Adrenal gland (tissue), 12 donors: ENCODE data around the gene URM1. TPM values are rescaled to one million over a fixed set of nuclear protein-coding genes. Genes with fewer than 3 reads are reported as not detected.

Source experiments
- DNase-seq, 7 donors: peaks; one replicate each; pipeline ENCODE4 v3.0.0-alpha.2; 2019 to 2020
- H3K27ac ChIP-seq, 5 donors: fragments of 200-600 bp; sonication (generic) in 4 of 5; 1 replicate in 3 of 5; 2 replicates in 2 of 5; pipeline versions ENCODE4 v1.5.1 to v1.8.0; 2016 to 2020; ENCODE audit warnings: mild to moderate bottlenecking in 1 of 5
- H3K27me3 ChIP-seq: fragments of 200-600 bp; 2 replicates; pipeline ENCODE4 v1.8.0; 2021
- H3K36me3 ChIP-seq, 2 donors: fragments of 200-600 bp; replicated peaks in 1 of 2; 1 replicate in 1 of 2; 2 replicates in 1 of 2; pipeline versions ENCODE4 v1.5.1 to v1.8.0; 2018 to 2022
- H3K4me1 ChIP-seq, 2 donors: fragments of 200-600 bp; replicated peaks in 1 of 2; 1 replicate in 1 of 2; 2 replicates in 1 of 2; pipeline versions ENCODE4 v1.5.1 to v1.8.0; 2018 to 2021
- H3K4me3 ChIP-seq, 4 donors: fragments of 200-600 bp; sonication (generic) in 3 of 4; one replicate each; pipeline ENCODE4 v1.5.1; 2016 to 2018
- H3K9me3 ChIP-seq, 3 donors: fragments of 200-600 bp; sonication (generic) in 1 of 3; replicated peaks in 1 of 3; 1 replicate in 2 of 3; 2 replicates in 1 of 3; pipeline versions ENCODE4 v1.5.1 to v1.8.0; 2016 to 2021
- CTCF ChIP-seq, 6 experiments: fragments of 450-650 bp in 4 of 6; fragments of 200-600 bp in 2 of 6; sonication (generic) in 1 of 6; IDR thresholded peaks; 1 replicate in 5 of 6; 2 replicates in 1 of 6; pipeline versions ENCODE4 v1.5.1 to v1.8.0; 2016 to 2021; ENCODE audit warnings: antibody characterized with exemption in 6 of 6, mild to moderate bottlenecking in 2 of 6, moderate library complexity in 1 of 6
- POLR2A ChIP-seq, 2 donors: fragments of 450-650 bp; IDR thresholded peaks; one replicate each; pipeline ENCODE4 v1.6.1; 2017; ENCODE audit warnings: antibody characterized with exemption in 2 of 2, mild to moderate bottlenecking in 2 of 2, moderate library complexity in 1 of 2
- WGBS, 4 donors: extraction: QIAGEN DNeasy Blood & Tissue Kit in 2 of 4; methylation state at CpG; one replicate each; pipeline versions ENCODE4 v1.1.5 to v1.1.7; 2013 to 2017; 5-methylcytosine and 5-hydroxymethylcytosine counted together
- intact Hi-C, 2 donors: fragments of 100-400 bp; cut with DNase I; formaldehyde crosslinking; loops; one replicate each; pipeline versions ENCODE4 v1.14.1 to v1.15.0; 2022 to 2023
- polyA plus RNA-seq, 3 donors: library from polyadenylated mRNA; stranded (reverse); fragments of 200-250 nt in 2 of 3; fragments of 350-450 nt in 1 of 3; fragmentation: Illumina TruSeq in 1 of 3; extraction: RNeasy Lipid Tissue Mini Kit (QIAGEN cat#74804) in 1 of 3; gene quantifications; one replicate each; pipeline ENCODE4 v1.2.3, GENCODE V29; 2013 to 2014
- total RNA-seq, 9 donors: library from RNA; depleted of rRNA in 4 of 9; stranded (reverse); fragments of >200 nt in 4 of 9; fragments of 120-200 nt in 1 of 9; fragmentation: NEBNext Ultra II Directional in 1 of 9; extraction: Animal tissue kit (Norgen Biotek cat#: 25700) in 1 of 9; gene quantifications; one replicate each; pipeline versions ENCODE4 v1.1.0 to v1.2.4, GENCODE V29; 2013 to 2023
- donor health status: healthy with polysubstance abuse.
- donor health status: Bipolar disorder and iron deficiency.
- donor health status: DM: yes; HTN: yes; CAD: no.
- donor health status: DM: no; HTN: no; CAD: no.
- donor health status: DM: no; HTN: no; CAD: no.
- donor health status: DM: yes; HTN: yes; CAD: no.

Gene URM1
- total and polyA plus RNA-seq, 12 donors: 22.8 to 87.1 (median 42.2) TPM

- peak overlapping the region in 1 of 5 donors; percentile 13 for H3K27ac ChIP-seq
- H3K4me1 ChIP-seq: peaks cover 14 to 35% of the 10 kb centered on the region in 2 donors
- H3K4me3 ChIP-seq: peak overlapping the region in 1 of 4 donors; percentile 85
- WGBS, 4 donors: 17 to 26% (median 21%) methylated on average over 4 of the region's 4 CpGs
- intact Hi-C loops: no loop called here
- H3K9me3 ChIP-seq: no peaks in the 10 kb centered on the region
- no peaks in the 10 kb centered on the region for H3K36me3 ChIP-seq
- no peak for TF ChIP-seq CTCF (IDR thresholded peaks at IDR 0.05)
- no peak for TF ChIP-seq POLR2A (IDR thresholded peaks at IDR 0.05)
- no peaks in the 10 kb centered on the region for H3K27me3 ChIP-seq
- peak in 3 of 7 donors; percentile 21 to 66 (median 34) for DNase-seq
Measured at GRCh38 chr9:128372188-128372641, 1.0 kb downstream of the URM1 start.

GRCh38 chr9:128372784-128373183, 1.6 kb downstream of the URM1 start:
- Histone ChIP-seq H3K9me3 (no peaks in the 10 kb centered on the region), H3K4me1 (peaks cover 14 to 35% of the 10 kb centered on the region in 2 donors), H3K4me3 (no peak overlapping the region), H3K36me3 (no peaks in the 10 kb centered on the region), H3K27ac (no peak overlapping the region), H3K27me3 (no peaks in the 10 kb centered on the region)
- TF ChIP-seq POLR2A (IDR thresholded peaks at IDR 0.05) (no peak), CTCF (IDR thresholded peaks at IDR 0.05) (no peak)
- DNase-seq: no peak
- 40 to 64% (median 56%) methylated on average over 1 of the region's 1 CpG for WGBS, 4 donors
- intact Hi-C loops: no loop called here

GRCh38 chr9:128374221-128374675, 3.1 kb downstream of the URM1 start:
- no peak for DNase-seq
- WGBS, 4 donors: 80 to 97% (median 85%) methylated on average over 7 to 9 of the region's 9 CpGs
- no peaks in the 10 kb centered on the region for H3K9me3 ChIP-seq
- H3K4me3 ChIP-seq: no peak overlapping the region
- peaks cover 14 to 35% of the 10 kb centered on the region in 2 donors for H3K4me1 ChIP-seq
- H3K27ac ChIP-seq: no peak overlapping the region
- TF ChIP-seq POLR2A (IDR thresholded peaks at IDR 0.05): no peak
- TF ChIP-seq CTCF (IDR thresholded peaks at IDR 0.05): no peak
- intact Hi-C loops: no loop called here
- no peaks in the 10 kb centered on the region for H3K27me3 ChIP-seq
- peaks cover 0 to 9% of the 10 kb centered on the region in 2 donors for H3K36me3 ChIP-seq

- intact Hi-C loops: no loop called here
- Histone ChIP-seq H3K4me1 (peaks cover 7 to 29% of the 10 kb centered on the region in 2 donors), H3K9me3 (no peaks in the 10 kb centered on the region), H3K27ac (peak overlapping the region in 1 of 5 donors; percentile 11), H3K36me3 (peaks cover 0 to 17% of the 10 kb centered on the region in 2 donors), H3K27me3 (no peaks in the 10 kb centered on the region), H3K4me3 (no peak overlapping the region)
- DNase-seq: no peak
- TF ChIP-seq POLR2A (IDR thresholded peaks at IDR 0.05) (no peak), CTCF (IDR thresholded peaks at IDR 0.05) (no peak)
- 40 to 51% (median 45%) methylated on average over 5 of the region's 5 CpGs for WGBS, 4 donors
Measured at GRCh38 chr9:128375865-128376264, 4.7 kb downstream of the URM1 start.
